NT2/D1 (cell line): ENCODE data around the gene IGSF23.
"Not testable (repeated sequence)": the region's sequence is repeated elsewhere in the genome, so short reads cannot be mapped to it uniquely, and the experiment has no call there.

Experiments
- DNase-seq: peaks from one replicate; pipeline ENCODE4 v3.0.0-alpha.2; 2011; ENCODE audit warnings: low read depth, low spot score
- H3K27me3 ChIP-seq: 2 replicates; pipeline ENCODE4 v1.6.0; 2011; ENCODE audit warnings: mild to moderate bottlenecking; ENCODE audit not compliant: insufficient read length, insufficient read depth
- H3K36me3 ChIP-seq: 2 replicates; pipeline ENCODE4 v1.6.1; 2011; ENCODE audit warnings: mild to moderate bottlenecking, low read length, mixed read lengths; ENCODE audit not compliant: insufficient read depth, insufficient read length
- H3K4me1 ChIP-seq: 2 replicates; pipeline ENCODE4 v1.5.1; 2011; ENCODE audit not compliant: insufficient read depth, insufficient read length
- H3K4me3 ChIP-seq: 2 replicates; pipeline ENCODE4 v1.5.1; 2011; ENCODE audit warnings: low read depth; ENCODE audit not compliant: insufficient read length
- H3K9ac ChIP-seq: 2 replicates; pipeline ENCODE4 v1.6.0; 2011; ENCODE audit warnings: low read depth; ENCODE audit not compliant: insufficient read length
- H3K9me3 ChIP-seq: 2 replicates; pipeline ENCODE4 v1.5.1; 2011; ENCODE audit warnings: mild to moderate bottlenecking, low read length; ENCODE audit not compliant: insufficient read depth
- SUZ12 ChIP-seq: IDR thresholded peaks from 2 replicates; pipeline ENCODE4 v1.6.1; 2011; ENCODE audit not compliant: insufficient read length, insufficient read depth; ENCODE audit errors: extremely low read depth
- YY1 ChIP-seq: IDR thresholded peaks from 2 replicates; pipeline ENCODE4 v1.6.1; 2011; ENCODE audit not compliant: insufficient read length, insufficient read depth
- ZNF274 ChIP-seq: IDR thresholded peaks from 2 replicates; pipeline ENCODE4 v1.6.1; 2011; ENCODE audit warnings: mild to moderate bottlenecking, low read depth, low read length

The IGSF23 gene

GRCh38 chr19:44673510-44673909 is 60.1 kb downstream of the IGSF23 start:
- Histone ChIP-seq H3K4me1 (no peaks in the 10 kb centered on the region), H3K4me3 (no peak overlapping the region), H3K36me3 (no peaks in the 10 kb centered on the region), H3K9ac (no peak overlapping the region), H3K9me3 (no peaks in the 10 kb centered on the region), H3K27me3 (no peaks in the 10 kb centered on the region)
- TF ChIP-seq ZNF274, result no peak
- no peak for TF ChIP-seq SUZ12
- TF ChIP-seq YY1, result no peak
- no peak for DNase-seq

GRCh38 chr19:44675521-44675920 is 62.2 kb downstream of the IGSF23 start:
- H3K9ac ChIP-seq, result no peak overlapping the region
- no peaks in the 10 kb centered on the region for H3K9me3 ChIP-seq
- H3K4me3 ChIP-seq, result no peak overlapping the region
- H3K4me1 ChIP-seq, result no peaks in the 10 kb centered on the region
- TF ChIP-seq ZNF274, result no peak
- H3K27me3 ChIP-seq, result no peaks in the 10 kb centered on the region
- no peak for DNase-seq
- no peaks in the 10 kb centered on the region for H3K36me3 ChIP-seq

- Histone ChIP-seq H3K27me3 (no peaks in the 10 kb centered on the region), H3K36me3 (no peaks in the 10 kb centered on the region), H3K4me3 (no peak overlapping the region), H3K9ac (no peak overlapping the region), H3K4me1 (no peaks in the 10 kb centered on the region), H3K9me3 (no peaks in the 10 kb centered on the region)
- peak; percentile 30 for DNase-seq
- TF ChIP-seq SUZ12 (no peak), YY1 (no peak), ZNF274 (no peak)
Measured at GRCh38 chr19:44677019-44677811, 63.9 kb downstream of the IGSF23 start.

- no peak overlapping the region for H3K4me3 ChIP-seq
- no peak overlapping the region for H3K9ac ChIP-seq
- no peaks in the 10 kb centered on the region for H3K4me1 ChIP-seq
- no peak for TF ChIP-seq ZNF274
- no peak for TF ChIP-seq YY1
- TF ChIP-seq SUZ12, result no peak
- DNase-seq, result no peak
- no peaks in the 10 kb centered on the region for H3K36me3 ChIP-seq
- H3K9me3 ChIP-seq, result no peaks in the 10 kb centered on the region
- no peaks in the 10 kb centered on the region for H3K27me3 ChIP-seq
Measured at GRCh38 chr19:44680536-44680935, 67.2 kb downstream of the IGSF23 start.

- no peak for TF ChIP-seq SUZ12
- TF ChIP-seq ZNF274, result no peak
- TF ChIP-seq YY1, result no peak
- H3K27me3 ChIP-seq, result no peaks in the 10 kb centered on the region
- no peaks in the 10 kb centered on the region for H3K9me3 ChIP-seq
- H3K4me3 ChIP-seq, result no peak overlapping the region
- H3K36me3 ChIP-seq, result no peaks in the 10 kb centered on the region
- H3K4me1 ChIP-seq, result no peaks in the 10 kb centered on the region
- no peak overlapping the region for H3K9ac ChIP-seq
- no peak for DNase-seq
Measured at GRCh38 chr19:44681992-44682790, 68.8 kb downstream of the IGSF23 start.

- no peaks in the 10 kb centered on the region for H3K27me3 ChIP-seq
- H3K4me1 ChIP-seq, result no peaks in the 10 kb centered on the region
- no peak overlapping the region for H3K4me3 ChIP-seq
- no peaks in the 10 kb centered on the region for H3K9me3 ChIP-seq
- TF ChIP-seq ZNF274, result no peak
- TF ChIP-seq SUZ12, result no peak
- no peak for TF ChIP-seq YY1
- H3K36me3 ChIP-seq, result no peaks in the 10 kb centered on the region
- H3K9ac ChIP-seq, result no peak overlapping the region
- DNase-seq, result no peak
Measured at GRCh38 chr19:44682807-44683206, 69.4 kb downstream of the IGSF23 start.

- Histone ChIP-seq H3K27me3 (no peaks in the 10 kb centered on the region), H3K9me3 (no peaks in the 10 kb centered on the region), H3K9ac (no peak overlapping the region), H3K36me3 (no peaks in the 10 kb centered on the region), H3K4me3 (no peak overlapping the region), H3K4me1 (no peaks in the 10 kb centered on the region)
- no peak for TF ChIP-seq YY1
- no peak for TF ChIP-seq ZNF274
- no peak for TF ChIP-seq SUZ12
- DNase-seq, result no peak
Measured at GRCh38 chr19:44683434-44684210, 70.3 kb downstream of the IGSF23 start.

- H3K9ac ChIP-seq, DNase-seq, H3K9me3 ChIP-seq, H3K36me3 ChIP-seq, H3K27me3 ChIP-seq, H3K4me1 ChIP-seq, H3K4me3 ChIP-seq: not testable (repeated sequence)
Measured at GRCh38 chr19:44684396-44684795, 71.0 kb downstream of the IGSF23 start.
